Measurements from ENCODE around the gene AMFR. TPM values are rescaled to one million over a fixed set of nuclear protein-coding genes. Genes with fewer than 3 reads are reported as not detected.

The AMFR gene
- polyA plus RNA-seq, 5 donors: 56.7 to 70.6 (median 59.3) TPM

- DNase-seq: no peak
Observed at GRCh38 chr16:56364865-56365264, 60.5 kb downstream of the AMFR start.

GRCh38 chr16:56363781-56364565 lies 61.4 kb downstream of the AMFR start:
- no peak for DNase-seq

GRCh38 chr16:56363181-56363716 lies 62.1 kb downstream of the AMFR start:
- no peak for DNase-seq

GRCh38 chr16:56362706-56363105 lies 62.6 kb downstream of the AMFR start:
- no peak for DNase-seq

GRCh38 chr16:56362057-56362655 lies 63.2 kb downstream of the AMFR start:
- no peak for DNase-seq

- DNase-seq: no peak
Observed at GRCh38 chr16:56360117-56361008, 65.0 kb downstream of the AMFR start.

GRCh38 chr16:56357765-56358322 lies 67.5 kb downstream of the AMFR start:
- no peak for DNase-seq

- DNase-seq: peak in 1 of 2 donors; percentile 33
Observed at GRCh38 chr16:56357241-56357764, 68.0 kb downstream of the AMFR start.

GRCh38 chr16:56356276-56357240 lies 68.8 kb downstream of the AMFR start:
- DNase-seq: peak; percentile 69 to 80

- no peak for DNase-seq
Observed at GRCh38 chr16:56355786-56356275, 69.5 kb downstream of the AMFR start.

- DNase-seq: no peak
Observed at GRCh38 chr16:56355221-56355620, 70.1 kb downstream of the AMFR start.

GRCh38 chr16:56354746-56355145 lies 70.6 kb downstream of the AMFR start:
- DNase-seq: no peak

- no peak for DNase-seq
Observed at GRCh38 chr16:56354016-56354415, 71.3 kb downstream of the AMFR start.

GRCh38 chr16:56353054-56353921 lies 72.1 kb downstream of the AMFR start:
- DNase-seq: no peak

GRCh38 chr16:56352351-56353053 lies 72.8 kb downstream of the AMFR start:
- no peak for DNase-seq

GRCh38 chr16:56351481-56351880 lies 73.9 kb downstream of the AMFR start:
- no peak for DNase-seq

- DNase-seq: no peak
Observed at GRCh38 chr16:56350491-56351405, 74.6 kb downstream of the AMFR start.

All from right lung (tissue), 5 donors.